ENCODE measurements around the gene GRN.

GRCh38 chr17:44359458-44360143, 14.5 kb downstream of the GRN start:
- TF ChIP-seq GABPA (IDR thresholded peaks at IDR 0.05; ENCODE audit: low read depth) (no peak), POLR2AphosphoS5 (IDR thresholded peaks at IDR 0.05; ENCODE audit: low read depth) (no peak)

Measured in HL-60 (cell line).